Natural killer cell (primary cell): ENCODE results near the gene P4HB. TPM values are rescaled to one million over a fixed set of nuclear protein-coding genes. Genes with fewer than 3 reads are reported as not detected.

Experiments used
- ATAC-seq, 3 donors: fragments of 150-1000 bp in 2 of 3; fragments of 200-7000 bp in 1 of 3; cut with Tn5 transposase; 1 replicate in 1 of 3; 2 replicates in 2 of 3; pipeline ENCODE4 v1.10.0; 2021; ENCODE audit warnings: mild to moderate bottlenecking in 2 of 3, moderate library complexity in 2 of 3
- DNase-seq, 2 donors: peaks; one replicate each; pipeline versions ENCODE4 v3.0.0 to v3.0.0-alpha.2; 2013 to 2021; ENCODE audit warnings: mixed read lengths in 1 of 2
- H3K27ac ChIP-seq: one replicate; pipeline ENCODE4 v1.5.1; 2013; ENCODE audit warnings: mild to moderate bottlenecking, low read length
- H3K27me3 ChIP-seq: one replicate; pipeline ENCODE4 v1.6.1; 2013; ENCODE audit warnings: low read length; ENCODE audit not compliant: control insufficient read depth, insufficient read depth
- H3K36me3 ChIP-seq: one replicate; pipeline ENCODE4 v1.6.1; 2013; ENCODE audit warnings: low read length; ENCODE audit not compliant: control insufficient read depth, insufficient read depth
- H3K4me1 ChIP-seq: one replicate; pipeline ENCODE4 v1.6.1; 2013; ENCODE audit warnings: low read length; ENCODE audit not compliant: control insufficient read depth, insufficient read depth
- H3K4me3 ChIP-seq: one replicate; pipeline ENCODE4 v1.5.1; 2013; ENCODE audit warnings: low read length
- H3K9me3 ChIP-seq: one replicate; pipeline ENCODE4 v1.6.1; 2013; ENCODE audit warnings: low read length; ENCODE audit not compliant: control insufficient read depth, insufficient read depth
- H3K27ac Mint-ChIP-seq, 2 donors: one replicate each; pipeline ENCODE4 v1.8.0; 2022; ENCODE audit warnings: mild to moderate bottlenecking in 2 of 2, mixed read lengths in 2 of 2, moderate library complexity in 1 of 2
- H3K27me3 Mint-ChIP-seq, 2 donors: one replicate each; pipeline ENCODE4 v1.8.0; 2022; ENCODE audit warnings: low read depth in 2 of 2, mixed read lengths in 2 of 2
- H3K36me3 Mint-ChIP-seq: one replicate; pipeline ENCODE4 v1.8.0; 2022; ENCODE audit warnings: mixed read lengths
- H3K4me1 Mint-ChIP-seq, 2 donors: one replicate each; pipeline ENCODE4 v1.8.0; 2022; ENCODE audit warnings: mixed read lengths in 2 of 2
- H3K4me3 Mint-ChIP-seq: one replicate; pipeline ENCODE4 v1.8.0; 2022; ENCODE audit warnings: mild to moderate bottlenecking, moderate library complexity, mixed read lengths
- H3K9me3 Mint-ChIP-seq, 2 donors: one replicate each; pipeline ENCODE4 v1.8.0; 2022; ENCODE audit warnings: mixed read lengths in 2 of 2
- WGBS: methylation state at CpG from one replicate; pipeline ENCODE4 v1.1.7; 2013; ENCODE audit warnings: missing lambda C conversion rate; ENCODE audit not compliant: insufficient coverage; 5-methylcytosine and 5-hydroxymethylcytosine counted together
- intact Hi-C: fragments of 100-400 bp; cut with micrococcal nuclease; formaldehyde crosslinking; loops from one replicate; pipeline ENCODE4 v1.14.2; 2022
- total RNA-seq, 4 donors: library from RNA; stranded (reverse); fragments of 120-200 nt in 1 of 4; gene quantifications; one replicate each; pipeline versions ENCODE4 v1.2.3 to v1.2.4, GENCODE V29; 2013 to 2022
- TF ChIP-seq, protein P1 (sequence below): fragments of 200-600 bp; IDR thresholded peaks from one replicate; pipeline ENCODE4 v1.8.0; 2022; ENCODE audit warnings: antibody characterized with exemption

Gene P4HB
- total RNA-seq, 3 donors from 2014 or later (not counting 1 experiment from before 2014, with no cell fraction given) = 334 to 468 (median 386) TPM

- H3K27me3 Mint-ChIP-seq = peaks cover 7 to 8% of the 10 kb centered on the region in 2 donors
- intact Hi-C loops = no loop called here
- H3K4me3 Mint-ChIP-seq = no peak overlapping the region
- no peaks in the 10 kb centered on the region for H3K9me3 ChIP-seq
- H3K36me3 Mint-ChIP-seq = no peaks in the 10 kb centered on the region
- peaks cover 5% of the 10 kb centered on the region for H3K4me1 ChIP-seq
- no peak overlapping the region for H3K27ac Mint-ChIP-seq
- no peak for DNase-seq
- H3K9me3 Mint-ChIP-seq = no peaks in the 10 kb centered on the region
- TF ChIP-seq, protein P1, sequence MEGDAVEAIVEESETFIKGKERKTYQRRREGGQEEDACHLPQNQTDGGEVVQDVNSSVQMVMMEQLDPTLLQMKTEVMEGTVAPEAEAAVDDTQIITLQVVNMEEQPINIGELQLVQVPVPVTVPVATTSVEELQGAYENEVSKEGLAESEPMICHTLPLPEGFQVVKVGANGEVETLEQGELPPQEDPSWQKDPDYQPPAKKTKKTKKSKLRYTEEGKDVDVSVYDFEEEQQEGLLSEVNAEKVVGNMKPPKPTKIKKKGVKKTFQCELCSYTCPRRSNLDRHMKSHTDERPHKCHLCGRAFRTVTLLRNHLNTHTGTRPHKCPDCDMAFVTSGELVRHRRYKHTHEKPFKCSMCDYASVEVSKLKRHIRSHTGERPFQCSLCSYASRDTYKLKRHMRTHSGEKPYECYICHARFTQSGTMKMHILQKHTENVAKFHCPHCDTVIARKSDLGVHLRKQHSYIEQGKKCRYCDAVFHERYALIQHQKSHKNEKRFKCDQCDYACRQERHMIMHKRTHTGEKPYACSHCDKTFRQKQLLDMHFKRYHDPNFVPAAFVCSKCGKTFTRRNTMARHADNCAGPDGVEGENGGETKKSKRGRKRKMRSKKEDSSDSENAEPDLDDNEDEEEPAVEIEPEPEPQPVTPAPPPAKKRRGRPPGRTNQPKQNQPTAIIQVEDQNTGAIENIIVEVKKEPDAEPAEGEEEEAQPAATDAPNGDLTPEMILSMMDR = no peak
- peaks cover 8% of the 10 kb centered on the region for H3K27me3 ChIP-seq
- H3K4me1 Mint-ChIP-seq = no peaks in the 10 kb centered on the region
- 99% methylated on average over 10 of the region's 10 CpGs for WGBS
- peaks cover 30% of the 10 kb centered on the region for H3K36me3 ChIP-seq
- no peak overlapping the region for H3K4me3 ChIP-seq
- ATAC-seq = no peak
- H3K27ac ChIP-seq = no peak overlapping the region
Observed at GRCh38 chr17:81903415-81903831, 43.1 kb upstream of the P4HB start.

DNA sequence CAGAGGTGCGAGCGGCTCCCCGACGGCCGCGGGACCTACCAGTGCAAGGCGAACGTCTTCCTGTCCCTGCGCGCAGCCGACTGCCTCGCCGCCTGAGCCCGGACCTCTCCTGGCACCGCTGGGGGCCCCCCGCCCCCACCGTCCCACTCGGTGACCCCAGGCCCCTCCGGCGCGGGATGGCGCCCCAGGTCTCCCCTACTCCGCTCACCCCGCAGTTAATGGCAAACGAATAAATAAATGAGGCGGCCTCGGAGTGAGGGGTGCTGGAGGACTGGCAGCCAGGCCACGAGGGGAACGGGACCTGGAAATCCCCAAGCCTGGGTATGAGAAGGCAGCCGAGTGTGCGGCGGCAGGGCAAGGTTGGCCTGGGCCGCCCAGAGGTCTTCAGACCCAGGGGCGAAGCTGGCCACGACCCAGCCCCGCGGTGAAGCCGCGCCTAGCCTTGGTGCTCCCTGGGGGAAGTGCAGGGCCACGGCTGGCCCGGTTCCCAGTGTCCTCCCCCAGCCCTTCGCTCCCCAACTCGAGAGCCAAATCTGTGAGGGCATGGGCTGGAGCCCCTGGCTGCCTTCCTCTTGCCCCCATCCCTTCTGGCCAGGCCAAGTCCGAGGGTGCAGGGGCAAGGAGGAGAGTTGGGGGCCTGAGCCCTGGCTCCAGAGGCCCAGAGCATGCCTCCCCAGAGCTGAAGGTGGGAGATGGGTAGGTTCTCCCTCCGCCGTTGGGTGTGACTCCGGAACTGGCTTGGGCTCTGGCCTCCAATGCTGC, 42.5 kb upstream of the P4HB start:
- DNase-seq = no peak
- intact Hi-C loops = no loop called here

DNA sequence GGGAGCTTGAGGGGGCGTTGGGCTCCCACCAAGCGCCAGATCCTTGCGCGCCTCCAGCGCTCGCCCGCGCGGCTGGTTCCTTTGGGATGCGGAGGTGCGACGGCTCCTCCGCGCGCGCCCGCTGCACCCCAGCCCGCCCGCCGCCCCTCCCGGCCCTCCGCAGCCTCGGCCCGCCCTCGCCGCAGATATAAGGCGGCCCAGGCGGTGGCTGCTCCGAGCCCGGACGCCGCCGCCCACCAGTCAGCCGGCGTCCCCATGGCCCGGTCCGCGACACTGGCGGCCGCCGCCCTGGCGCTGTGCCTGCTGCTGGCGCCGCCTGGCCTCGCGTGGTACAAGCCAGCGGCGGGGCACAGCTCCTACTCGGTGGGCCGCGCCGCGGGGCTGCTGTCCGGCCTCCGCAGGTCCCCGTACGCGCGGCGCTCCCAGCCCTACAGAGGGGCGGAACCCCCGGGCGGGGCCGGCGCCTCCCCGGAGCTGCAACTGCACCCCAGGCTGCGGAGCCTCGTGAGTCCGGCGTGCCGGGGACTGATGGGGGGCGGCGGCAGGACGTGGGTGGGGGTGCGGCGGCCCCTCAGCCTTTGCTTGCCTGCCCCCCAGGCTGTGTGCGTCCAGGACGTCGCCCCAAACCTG, 41.8 kb upstream of the P4HB start, which contains the start of gene NPB:
TSS of gene NPB (plus strand) at position 216 of the 630 bp plus-strand sequence. CDS start at position 256, 40 bp downstream.
- Histone ChIP-seq H3K36me3 (peaks cover 22% of the 10 kb centered on the region), H3K27me3 (peaks cover 8% of the 10 kb centered on the region), H3K9me3 (no peaks in the 10 kb centered on the region), H3K4me3 (no peak within 1 kb of the TSS), H3K27ac (no peak within 1 kb of the TSS), H3K4me1 (peaks cover 5% of the 10 kb centered on the region)
- no peak within 1 kb of the TSS for H3K27ac Mint-ChIP-seq
- no peaks in the 10 kb centered on the region for H3K9me3 Mint-ChIP-seq
- TF ChIP-seq, protein P1 = no peak
- peaks cover 7 to 8% of the 10 kb centered on the region in 2 donors for H3K27me3 Mint-ChIP-seq
- H3K4me3 Mint-ChIP-seq = peak within 1 kb of the TSS; percentile 42
- H3K36me3 Mint-ChIP-seq = no peaks in the 10 kb centered on the region
- WGBS = 2% methylated on average over 79 of the region's 79 CpGs
- intact Hi-C loops = no loop called here
- ATAC-seq (peak; percentile 38 to 70 (median 69)), DNase-seq (peak in 1 of 2 donors; percentile 33)
- H3K4me1 Mint-ChIP-seq = no peaks in the 10 kb centered on the region

More for the DNA sequence above, 42.5 kb upstream of the P4HB start:
- TF ChIP-seq, protein P1 = no peak
- Histone ChIP-seq H3K9me3 (no peaks in the 10 kb centered on the region), H3K4me1 (peaks cover 5% of the 10 kb centered on the region), H3K27ac (no peak overlapping the region), H3K36me3 (peaks cover 29% of the 10 kb centered on the region), H3K4me3 (no peak overlapping the region), H3K27me3 (peaks cover 8% of the 10 kb centered on the region)
- Mint-ChIP-seq H3K36me3 (no peaks in the 10 kb centered on the region), H3K9me3 (no peaks in the 10 kb centered on the region), H3K27ac (no peak overlapping the region), H3K27me3 (peaks cover 7 to 8% of the 10 kb centered on the region in 2 donors), H3K4me1 (no peaks in the 10 kb centered on the region), H3K4me3 (peak overlapping the region; percentile 42)
- peak in 2 of 3 donors; percentile 44 to 52 for ATAC-seq
- 42% methylated on average over 47 of the region's 47 CpGs for WGBS
